Islet of Langerhans (tissue), 1 donor: ENCODE data around the gene IL23R.
A peak's percentile ranks its signal among the peaks of the same experiment; 100 is the strongest.
"Not testable (repeated sequence)": the region's sequence is repeated elsewhere in the genome, so short reads cannot be mapped to it uniquely, and the experiment has no call there.

ENCODE experiments used
- FAIRE-seq: peaks from one replicate; lab custom pipeline; 2011; peaks lifted over from hg19 to GRCh38; lab: Jason Lieb, UNC

IL23R gene

GRCh38 chr1:67192902-67193301 lies 26.6 kb downstream of the IL23R start:
- FAIRE-seq: no peak

- FAIRE-seq: no peak
Measured at GRCh38 chr1:67193704-67194103, 27.4 kb downstream of the IL23R start.

GRCh38 chr1:67194209-67194863 lies 28.1 kb downstream of the IL23R start:
- no peak for FAIRE-seq

GRCh38 chr1:67200755-67201154 lies 34.5 kb downstream of the IL23R start:
- peak; percentile 33 for FAIRE-seq

- no peak for FAIRE-seq
Measured at GRCh38 chr1:67201891-67202290, 35.6 kb downstream of the IL23R start.

GRCh38 chr1:67204298-67204980 lies 38.2 kb downstream of the IL23R start:
- FAIRE-seq: no peak

GRCh38 chr1:67207398-67207797 lies 41.1 kb downstream of the IL23R start:
- not testable (repeated sequence) for FAIRE-seq

GRCh38 chr1:67208217-67208616 lies 42.0 kb downstream of the IL23R start:
- no peak for FAIRE-seq

GRCh38 chr1:67209521-67209920 lies 43.3 kb downstream of the IL23R start:
- no peak for FAIRE-seq

GRCh38 chr1:67211589-67212563 lies 45.6 kb downstream of the IL23R start:
- FAIRE-seq: peak; percentile 96

- FAIRE-seq: no peak
Measured at GRCh38 chr1:67213164-67213563, 46.9 kb downstream of the IL23R start.

- no peak for FAIRE-seq
Measured at GRCh38 chr1:67213948-67214347, 47.7 kb downstream of the IL23R start.

- FAIRE-seq: peak; percentile 38
Measured at GRCh38 chr1:67214420-67215174, 48.3 kb downstream of the IL23R start.

GRCh38 chr1:67216401-67216800 lies 50.1 kb downstream of the IL23R start:
- FAIRE-seq: no peak

GRCh38 chr1:67217417-67217816 lies 51.2 kb downstream of the IL23R start:
- FAIRE-seq: no peak

- FAIRE-seq: no peak
Measured at GRCh38 chr1:67217938-67218337, 51.7 kb downstream of the IL23R start.

GRCh38 chr1:67224856-67225255 lies 58.6 kb downstream of the IL23R start:
- FAIRE-seq: no peak

- FAIRE-seq: no peak
Measured at GRCh38 chr1:67226688-67227087, 60.4 kb downstream of the IL23R start.

- FAIRE-seq: no peak
Measured at GRCh38 chr1:67227196-67227595, 60.9 kb downstream of the IL23R start.

- no peak for FAIRE-seq
Measured at GRCh38 chr1:67228791-67229190, 62.5 kb downstream of the IL23R start.

- FAIRE-seq: no peak
Measured at GRCh38 chr1:67230539-67230938, 64.3 kb downstream of the IL23R start.

GRCh38 chr1:67236277-67236676 lies 70.0 kb downstream of the IL23R start:
- FAIRE-seq: no peak
